GM23338 (cell line): Measurements from ENCODE around the gene LLGL2.

Experiments
- CREB1 ChIP-seq: fragments of 250-450 bp; sonication (Bioruptor Pico); IDR thresholded peaks from 2 replicates; pipeline ENCODE4 v1.5.0; 2020; ENCODE audit warnings: low read depth, mild to moderate bottlenecking, moderate library complexity
- CTCF ChIP-seq, 2 experiments: fragments of 200-600 bp in 1 of 2; sonication (generic) in 1 of 2; conservative IDR thresholded peaks; 2 replicates each; pipeline versions ENCODE4 v1.5.1 to v1.6.1; 2016 to 2017; ENCODE audit warnings: antibody characterized with exemption in 2 of 2, low read depth in 2 of 2, mild to moderate bottlenecking in 2 of 2, moderate library complexity in 1 of 2
- ETS1 ChIP-seq: IDR thresholded peaks from 2 replicates; pipeline ENCODE4 v1.6.1; 2016; ENCODE audit warnings: antibody characterized with exemption
- EZH2 ChIP-seq: fragments of 200-600 bp; sonication (generic); IDR thresholded peaks from one replicate; pipeline ENCODE4 v1.8.0; 2017; ENCODE audit warnings: antibody characterized with exemption, mild to moderate bottlenecking, low read depth; ENCODE audit not compliant: unreplicated experiment
- EZH2phosphoT487 ChIP-seq: fragments of 200-600 bp; sonication (generic); IDR thresholded peaks from one replicate; pipeline ENCODE4 v1.8.1; 2018; ENCODE audit warnings: antibody characterized with exemption; ENCODE audit not compliant: unreplicated experiment
- JUNB ChIP-seq: IDR thresholded peaks from one replicate; pipeline ENCODE4 v1.6.1; 2016; ENCODE audit warnings: antibody characterized with exemption; ENCODE audit not compliant: unreplicated experiment
- NANOG ChIP-seq: IDR thresholded peaks from 2 replicates; pipeline ENCODE4 v1.6.1; 2016; ENCODE audit warnings: antibody characterized with exemption, borderline replicate concordance
- POLR2AphosphoS5 ChIP-seq: IDR thresholded peaks from 2 replicates; pipeline ENCODE4 v1.6.1; 2016; ENCODE audit warnings: antibody characterized with exemption, low read depth
- REST ChIP-seq: IDR thresholded peaks from one replicate; pipeline ENCODE4 v1.6.1; 2018; ENCODE audit warnings: antibody characterized with exemption; ENCODE audit not compliant: unreplicated experiment
- STAT1 ChIP-seq: IDR thresholded peaks from one replicate; pipeline ENCODE4 v1.6.1; 2016; ENCODE audit warnings: antibody characterized with exemption; ENCODE audit not compliant: unreplicated experiment
- ZNF331 ChIP-seq: fragments of 250-450 bp; sonication (Bioruptor Pico); IDR thresholded peaks from 2 replicates; pipeline ENCODE4 v1.5.0; 2020; ENCODE audit warnings: low read depth, mild to moderate bottlenecking, moderate library complexity

GRCh38 chr17:75571197-75571884 lies 45.8 kb downstream of the LLGL2 start:
- TF ChIP-seq POLR2AphosphoS5 (no peak), CTCF (conservative IDR thresholded peaks at IDR 0.05; ENCODE audit: low read depth in 2 of 2) (no peak), CREB1 (no peak), REST (no peak), EZH2phosphoT487 (no peak), EZH2 (no peak), JUNB (no peak), ETS1 (no peak), STAT1 (no peak), NANOG (no peak), ZNF331 (CRISPR knock-in tag) (no peak)
